H1 (cell line): Measurements from ENCODE around the gene RNF111. TPM values are rescaled to one million over a fixed set of nuclear protein-coding genes. Genes with fewer than 3 reads are reported as not detected.

Experiments
- SRF ChIP-seq: IDR thresholded peaks from 2 replicates; pipeline ENCODE4 v1.6.1; 2011; ENCODE audit warnings: mild to moderate bottlenecking, low read depth, low read length, moderate library complexity
- polyA plus RNA-seq, 7 experiments: library from polyadenylated mRNA; depleted of rRNA in 3 of 7; stranded (reverse) in 5 of 7; unstranded in 2 of 7; fragments of >200 nt in 5 of 7; fragments of 200-250 nt in 2 of 7; gene quantifications; 1 replicate in 5 of 7; 2 replicates in 1 of 7; 4 replicates in 1 of 7; pipeline versions ENCODE4 v1.2.1 to v1.2.3, GENCODE V29; 2011 to 2013; ENCODE audit warnings: missing spikeins in 2 of 7, mixed read lengths in 2 of 7
- total RNA-seq: library from RNA; stranded (reverse); fragmentation: NEBNext Ultra II Directional; extraction: Animal tissue kit (Norgen Biotek cat#: 25700); gene quantifications from 2 replicates; pipeline ENCODE4 v1.2.1, GENCODE V29; 2021

Gene RNF111
- total and polyA plus RNA-seq, 2 of the 8 experiments (the other 6 are each of a cell fraction or from before 2014, with no cell fraction given), result 18.5 to 26.6 TPM

- no peak for TF ChIP-seq SRF
- TF ChIP-seq, all 59 proteins: peak for 0
Measured at GRCh38 chr15:59051873-59052861, 64.7 kb downstream of the RNF111 start (continued).
